OCI-LY7 (cell line): ENCODE data around the gene ABCC4.

Experiments used
- EZH2phosphoT487 ChIP-seq: fragments of 200-600 bp; sonication (generic); IDR thresholded peaks from 2 replicates; pipeline ENCODE4 v1.6.1; 2018; ENCODE audit warnings: low read depth, borderline replicate concordance, mild to moderate bottlenecking, mixed run types, antibody characterized with exemption, low read length, moderate library complexity, mixed read lengths
- TF ChIP-seq, protein P1 (sequence below): fragments of 200-600 bp; sonication (generic); conservative IDR thresholded peaks from 2 replicates; pipeline ENCODE4 v1.5.1; 2014; ENCODE audit warnings: mild to moderate bottlenecking, antibody characterized with exemption, low read length, moderate library complexity, mixed read lengths

DNA sequence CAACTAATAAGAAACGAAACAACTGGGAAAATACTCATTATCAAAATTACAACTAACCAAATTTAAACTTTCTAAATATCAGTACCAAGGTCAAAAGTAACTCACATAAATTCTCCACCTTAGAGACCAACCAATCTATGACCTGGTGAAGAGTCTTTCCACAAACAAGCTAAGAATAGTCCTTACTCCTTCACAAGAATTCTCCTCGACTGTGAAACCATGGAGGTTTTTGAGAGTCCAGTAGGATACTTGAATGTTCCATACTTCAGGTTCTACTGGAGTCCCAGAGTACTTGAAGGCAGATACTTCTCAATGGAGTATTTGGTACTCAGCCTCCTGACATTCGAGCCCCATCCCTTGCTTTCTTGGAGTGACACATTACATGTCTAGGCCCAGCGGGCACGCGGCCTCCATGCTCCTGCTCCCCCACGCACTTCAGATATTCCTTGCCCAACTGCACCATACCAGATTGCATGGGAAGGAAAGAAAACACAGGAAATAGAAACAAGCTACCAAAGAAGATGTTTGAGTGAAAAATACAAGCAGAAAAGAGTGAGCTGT is 63.9 kb downstream of the ABCC4 start:
- TF ChIP-seq, protein P1, sequence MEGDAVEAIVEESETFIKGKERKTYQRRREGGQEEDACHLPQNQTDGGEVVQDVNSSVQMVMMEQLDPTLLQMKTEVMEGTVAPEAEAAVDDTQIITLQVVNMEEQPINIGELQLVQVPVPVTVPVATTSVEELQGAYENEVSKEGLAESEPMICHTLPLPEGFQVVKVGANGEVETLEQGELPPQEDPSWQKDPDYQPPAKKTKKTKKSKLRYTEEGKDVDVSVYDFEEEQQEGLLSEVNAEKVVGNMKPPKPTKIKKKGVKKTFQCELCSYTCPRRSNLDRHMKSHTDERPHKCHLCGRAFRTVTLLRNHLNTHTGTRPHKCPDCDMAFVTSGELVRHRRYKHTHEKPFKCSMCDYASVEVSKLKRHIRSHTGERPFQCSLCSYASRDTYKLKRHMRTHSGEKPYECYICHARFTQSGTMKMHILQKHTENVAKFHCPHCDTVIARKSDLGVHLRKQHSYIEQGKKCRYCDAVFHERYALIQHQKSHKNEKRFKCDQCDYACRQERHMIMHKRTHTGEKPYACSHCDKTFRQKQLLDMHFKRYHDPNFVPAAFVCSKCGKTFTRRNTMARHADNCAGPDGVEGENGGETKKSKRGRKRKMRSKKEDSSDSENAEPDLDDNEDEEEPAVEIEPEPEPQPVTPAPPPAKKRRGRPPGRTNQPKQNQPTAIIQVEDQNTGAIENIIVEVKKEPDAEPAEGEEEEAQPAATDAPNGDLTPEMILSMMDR = no peak
- no peak for TF ChIP-seq EZH2phosphoT487
